Ramos (cell line): ENCODE results near the gene LUZP2.
"Not testable (repeated sequence)": the region's sequence is repeated elsewhere in the genome, so short reads cannot be mapped to it uniquely, and the experiment has no call there.

Experiments
- in situ Hi-C: fragments of 300-500 bp; cut with MboI; formaldehyde crosslinking; loops from one replicate; pipeline ENCODE4 v1.14.3; 2022; ENCODE audit warnings: low sequenced_read_pairs; ENCODE audit not compliant: unreplicated experiment

Gene LUZP2

GRCh38 chr11:24880962-24881361 is 384.1 kb downstream of the LUZP2 start:
- in situ Hi-C loops, result no loop called here

GRCh38 chr11:24885580-24886173 is 388.8 kb downstream of the LUZP2 start:
- in situ Hi-C loops, result no loop called here

GRCh38 chr11:24886880-24887619 is 390.2 kb downstream of the LUZP2 start:
- in situ Hi-C loops, result no loop called here

GRCh38 chr11:24890426-24890825 is 393.6 kb downstream of the LUZP2 start:
- in situ Hi-C loops, result no loop called here

GRCh38 chr11:24891845-24892492 is 395.1 kb downstream of the LUZP2 start:
- in situ Hi-C loops, result not testable (repeated sequence)

GRCh38 chr11:24896118-24896835 is 399.4 kb downstream of the LUZP2 start:
- in situ Hi-C loops, result no loop called here

- in situ Hi-C loops, result no loop called here
Measured at GRCh38 chr11:24900514-24900913, 403.7 kb downstream of the LUZP2 start.

GRCh38 chr11:24900960-24901549 is 404.2 kb downstream of the LUZP2 start:
- in situ Hi-C loops, result no loop called here

- in situ Hi-C loops, result no loop called here
Measured at GRCh38 chr11:24903555-24903954, 406.7 kb downstream of the LUZP2 start.

GRCh38 chr11:24925091-24925490 is 428.2 kb downstream of the LUZP2 start:
- in situ Hi-C loops, result no loop called here

- in situ Hi-C loops, result no loop called here
Measured at GRCh38 chr11:24932110-24933000, 435.5 kb downstream of the LUZP2 start.

- in situ Hi-C loops, result no loop called here
Measured at GRCh38 chr11:24934733-24935439, 438.0 kb downstream of the LUZP2 start.

- in situ Hi-C loops, result no loop called here
Measured at GRCh38 chr11:24944891-24945290, 448.0 kb downstream of the LUZP2 start.

GRCh38 chr11:24949406-24949805 is 452.6 kb downstream of the LUZP2 start:
- in situ Hi-C loops, result no loop called here

GRCh38 chr11:24963852-24964251 is 467.0 kb downstream of the LUZP2 start:
- in situ Hi-C loops, result no loop called here

GRCh38 chr11:24965748-24966147 is 468.9 kb downstream of the LUZP2 start:
- in situ Hi-C loops, result no loop called here

- in situ Hi-C loops, result not testable (repeated sequence)
Measured at GRCh38 chr11:24993903-24994302, 497.1 kb downstream of the LUZP2 start.

- in situ Hi-C loops, result not testable (repeated sequence)
Measured at GRCh38 chr11:24999929-25000328, 503.1 kb downstream of the LUZP2 start.

- in situ Hi-C loops, result no loop called here
Measured at GRCh38 chr11:25037431-25037830, 540.6 kb downstream of the LUZP2 start.
